Stimulated activated CD4-positive, alpha-beta T cell treated with anti-CD3 and anti-CD28 coated beads, TNF-alpha, amount 100 ng/mL, for 24 hours (primary cell): ENCODE results near the gene PXDN.

Experiments used
- DNase-seq, 3 experiments: peaks; one replicate each; pipeline ENCODE4 v3.0.0-alpha.2; 2020; ENCODE audit warnings: low read depth in 3 of 3

PXDN gene

GRCh38 chr2:1610096-1610485 lies 134.2 kb downstream of the PXDN start:
- DNase-seq: no peak

- no peak for DNase-seq
Measured at GRCh38 chr2:1609485-1610095, 134.7 kb downstream of the PXDN start.

GRCh38 chr2:1609040-1609439 lies 135.3 kb downstream of the PXDN start:
- DNase-seq: no peak

GRCh38 chr2:1607971-1608688 lies 136.2 kb downstream of the PXDN start:
- DNase-seq: no peak

- no peak for DNase-seq
Measured at GRCh38 chr2:1607236-1607920, 136.9 kb downstream of the PXDN start.

GRCh38 chr2:1606421-1607235 lies 137.7 kb downstream of the PXDN start:
- no peak for DNase-seq

- DNase-seq: no peak
Measured at GRCh38 chr2:1606046-1606400, 138.3 kb downstream of the PXDN start.

GRCh38 chr2:1605102-1606045 lies 138.9 kb downstream of the PXDN start:
- no peak for DNase-seq

- no peak for DNase-seq
Measured at GRCh38 chr2:1603521-1603920, 140.8 kb downstream of the PXDN start.

GRCh38 chr2:1603059-1603458 lies 141.3 kb downstream of the PXDN start:
- no peak for DNase-seq

GRCh38 chr2:1602278-1603010 lies 141.9 kb downstream of the PXDN start:
- no peak for DNase-seq

GRCh38 chr2:1601471-1602277 lies 142.6 kb downstream of the PXDN start:
- DNase-seq: no peak

- DNase-seq: no peak
Measured at GRCh38 chr2:1601067-1601412, 143.3 kb downstream of the PXDN start.

GRCh38 chr2:1600191-1601066 lies 143.9 kb downstream of the PXDN start:
- no peak for DNase-seq

GRCh38 chr2:1599301-1600085 lies 144.8 kb downstream of the PXDN start:
- no peak for DNase-seq

GRCh38 chr2:1598800-1599199 lies 145.5 kb downstream of the PXDN start:
- DNase-seq: no peak

- no peak for DNase-seq
Measured at GRCh38 chr2:1598041-1598710, 146.1 kb downstream of the PXDN start.
